GM19238 (cell line): Measurements from ENCODE around the gene RPUSD4.

ENCODE experiments used
- DNase-seq: peaks from one replicate; pipeline ENCODE4 v3.0.0; 2011; ENCODE audit warnings: low spot score; ENCODE audit not compliant: insufficient read length

The RPUSD4 gene

GRCh38 chr11:126182787-126183445 lies 28.5 kb downstream of the RPUSD4 start:
- DNase-seq: no peak

DNA sequence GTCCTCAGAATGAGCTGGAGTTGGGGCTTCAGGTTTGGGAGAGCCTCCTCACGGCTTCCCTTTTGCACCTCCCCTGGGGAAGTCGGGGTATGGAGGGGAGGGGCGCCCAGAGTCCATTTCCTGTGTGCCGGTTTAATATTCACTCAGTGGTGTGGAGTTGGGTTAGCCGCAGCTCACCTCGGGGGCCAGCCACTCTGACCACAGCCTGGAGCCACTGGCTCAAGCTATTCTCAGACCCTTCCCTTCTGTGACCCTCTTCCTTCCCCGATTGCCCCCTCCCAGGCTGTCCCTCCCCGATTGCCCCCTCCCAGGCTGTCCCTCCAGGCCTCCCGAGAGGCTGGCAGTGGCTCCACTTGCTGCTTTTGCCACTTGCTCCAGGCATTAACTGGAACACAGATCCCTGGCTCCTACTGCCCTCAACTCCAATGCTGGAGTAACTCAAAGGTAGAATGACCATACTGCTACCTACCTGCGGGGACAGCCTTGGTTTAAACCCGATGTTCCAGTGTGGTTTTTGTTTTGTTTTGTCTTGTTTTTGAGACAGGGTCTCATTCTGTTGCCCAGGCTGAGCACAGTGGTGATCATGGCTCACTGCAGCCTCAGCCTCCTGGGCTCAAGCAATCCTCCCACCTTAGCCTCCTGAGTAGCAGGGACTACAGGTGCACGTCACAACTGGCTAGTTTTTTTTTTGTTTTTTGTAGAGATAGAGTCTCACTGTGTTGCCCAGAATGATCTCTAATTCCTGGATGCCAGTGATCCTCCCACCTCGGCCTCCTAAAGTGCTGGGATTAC lies 29.3 kb downstream of the RPUSD4 start:
- DNase-seq: no peak

GRCh38 chr11:126176853-126177470 lies 34.5 kb downstream of the RPUSD4 start:
- no peak for DNase-seq

GRCh38 chr11:126175393-126175792 lies 36.1 kb downstream of the RPUSD4 start:
- DNase-seq: no peak

DNA sequence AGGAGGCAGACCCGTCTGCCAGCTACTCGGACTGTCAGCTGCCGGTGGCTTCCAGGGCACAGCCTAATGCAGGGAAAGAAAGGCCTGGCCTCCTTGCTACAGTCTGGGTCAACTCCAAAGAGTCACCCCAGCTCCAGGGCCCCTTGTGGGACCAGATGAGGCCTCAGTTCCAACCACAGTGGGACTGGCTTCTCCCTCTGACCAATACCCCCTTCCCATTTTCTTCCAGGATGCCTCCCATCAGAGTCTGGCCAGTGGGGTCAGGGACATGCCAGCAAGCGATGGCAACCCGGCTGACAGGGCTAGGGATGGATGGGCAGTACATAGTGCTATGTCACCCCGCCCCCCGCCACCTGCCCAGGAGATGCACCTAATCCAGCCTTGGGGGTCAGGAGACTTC lies 36.6 kb downstream of the RPUSD4 start:
- DNase-seq: no peak

DNA sequence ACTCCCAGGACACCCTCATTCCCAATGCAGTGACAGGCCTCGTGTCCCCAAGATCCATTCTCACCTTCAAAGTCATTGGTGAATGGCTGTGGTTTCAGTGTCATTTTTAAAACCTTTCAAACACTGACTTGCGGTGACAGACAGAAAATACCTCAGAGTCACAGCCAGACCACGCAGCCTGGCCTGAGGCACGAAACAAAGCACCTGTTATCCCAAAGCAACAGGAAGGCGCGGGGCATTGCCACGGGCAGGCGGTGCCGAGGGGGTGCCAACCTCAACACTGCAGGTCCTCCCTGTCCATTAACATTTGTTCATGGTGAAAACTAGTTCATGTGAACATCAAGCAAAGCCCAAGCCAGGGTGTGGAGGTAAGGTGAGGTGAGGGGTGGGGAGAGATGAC lies 38.2 kb downstream of the RPUSD4 start:
- DNase-seq: no peak

DNA sequence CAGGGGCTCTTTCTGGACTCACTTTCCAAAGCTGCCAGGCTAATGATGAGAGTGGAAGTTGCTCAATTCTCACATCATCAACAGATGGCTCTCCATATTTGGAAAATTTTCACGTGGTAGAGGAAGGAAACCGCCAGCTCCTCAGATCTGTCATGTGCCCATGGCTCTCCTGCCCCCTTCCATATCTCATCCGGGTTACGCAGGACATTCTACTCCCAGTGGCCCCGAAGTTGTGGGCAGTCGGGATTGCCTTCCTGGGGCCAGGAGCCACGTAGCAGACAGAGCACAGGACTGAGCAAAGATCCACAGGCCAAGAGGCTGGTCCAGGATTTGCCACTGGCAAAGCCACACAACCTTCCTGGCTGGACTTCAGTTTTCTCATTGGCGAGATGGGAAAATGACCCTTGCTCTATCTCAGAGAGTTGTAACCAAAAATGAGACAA lies 38.8 kb downstream of the RPUSD4 start:
- no peak for DNase-seq

- DNase-seq: no peak
These were observed 42.2 kb downstream of the RPUSD4 start for GRCh38 chr11:126169291-126169690.

DNA sequence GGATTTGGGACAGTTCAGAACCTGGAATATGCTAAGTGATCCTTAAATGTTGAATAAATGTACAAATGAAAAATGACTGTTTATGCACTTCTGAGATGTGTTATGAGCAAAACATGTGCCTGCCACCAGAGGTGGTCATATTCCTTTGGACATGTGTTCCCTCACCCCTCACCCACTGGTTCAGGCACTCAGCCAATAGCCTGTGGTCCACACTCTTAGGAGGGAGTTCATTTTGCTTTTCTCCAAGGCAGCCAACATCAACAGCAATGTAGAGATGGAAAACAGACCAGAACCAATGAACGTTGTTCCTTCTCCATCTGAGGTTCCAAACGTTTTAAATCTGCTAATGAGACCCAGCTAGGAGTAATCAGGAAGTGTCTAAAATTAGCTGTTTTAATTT lies 44.0 kb downstream of the RPUSD4 start:
- no peak for DNase-seq

- DNase-seq: no peak
These were observed 45.0 kb downstream of the RPUSD4 start for GRCh38 chr11:126166413-126166812.

GRCh38 chr11:126165757-126166156 lies 45.7 kb downstream of the RPUSD4 start:
- no peak for DNase-seq

DNA sequence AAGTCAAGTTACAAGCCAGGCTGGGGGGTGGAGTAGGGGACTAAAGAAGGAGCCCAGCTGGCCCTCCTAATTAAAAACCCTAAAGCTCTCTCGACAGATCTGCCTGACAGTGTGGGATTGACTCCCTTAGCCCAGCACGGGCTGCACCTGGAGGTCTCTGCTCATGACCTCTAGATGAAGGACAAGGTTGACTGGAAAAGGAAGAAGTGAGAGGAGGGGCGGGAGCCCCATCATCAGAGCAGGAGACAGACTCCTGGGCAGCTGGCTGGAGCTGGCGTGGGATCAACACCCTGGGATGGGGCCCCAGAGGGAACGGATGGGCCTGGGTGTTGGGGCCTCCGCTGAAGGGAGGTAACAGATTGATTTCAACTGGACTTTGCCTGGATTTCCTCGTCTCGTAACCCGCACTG lies 46.1 kb downstream of the RPUSD4 start:
- no peak for DNase-seq

DNA sequence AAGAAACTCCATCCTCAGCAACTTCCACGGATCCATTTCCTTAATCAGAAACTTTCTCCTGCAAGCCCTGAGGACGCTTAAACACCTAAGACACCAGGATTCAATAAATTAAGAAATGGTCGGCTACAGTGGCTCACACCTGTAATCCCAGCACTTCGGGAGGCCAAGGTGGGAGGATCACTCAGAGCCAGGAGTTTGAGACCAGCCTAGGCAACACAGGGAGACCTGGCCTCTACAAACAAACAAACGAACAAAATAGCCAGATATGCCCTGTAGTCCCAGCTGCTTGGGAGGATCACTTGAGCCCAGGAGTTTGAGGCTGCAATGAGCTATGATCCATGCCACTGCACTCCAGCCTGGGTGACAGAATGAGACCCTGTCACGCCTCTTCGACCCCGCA lies 46.7 kb downstream of the RPUSD4 start:
- no peak for DNase-seq

- no peak for DNase-seq
These were observed 47.7 kb downstream of the RPUSD4 start for GRCh38 chr11:126163779-126164178.

- no peak for DNase-seq
These were observed 48.3 kb downstream of the RPUSD4 start for GRCh38 chr11:126163074-126163700.

DNA sequence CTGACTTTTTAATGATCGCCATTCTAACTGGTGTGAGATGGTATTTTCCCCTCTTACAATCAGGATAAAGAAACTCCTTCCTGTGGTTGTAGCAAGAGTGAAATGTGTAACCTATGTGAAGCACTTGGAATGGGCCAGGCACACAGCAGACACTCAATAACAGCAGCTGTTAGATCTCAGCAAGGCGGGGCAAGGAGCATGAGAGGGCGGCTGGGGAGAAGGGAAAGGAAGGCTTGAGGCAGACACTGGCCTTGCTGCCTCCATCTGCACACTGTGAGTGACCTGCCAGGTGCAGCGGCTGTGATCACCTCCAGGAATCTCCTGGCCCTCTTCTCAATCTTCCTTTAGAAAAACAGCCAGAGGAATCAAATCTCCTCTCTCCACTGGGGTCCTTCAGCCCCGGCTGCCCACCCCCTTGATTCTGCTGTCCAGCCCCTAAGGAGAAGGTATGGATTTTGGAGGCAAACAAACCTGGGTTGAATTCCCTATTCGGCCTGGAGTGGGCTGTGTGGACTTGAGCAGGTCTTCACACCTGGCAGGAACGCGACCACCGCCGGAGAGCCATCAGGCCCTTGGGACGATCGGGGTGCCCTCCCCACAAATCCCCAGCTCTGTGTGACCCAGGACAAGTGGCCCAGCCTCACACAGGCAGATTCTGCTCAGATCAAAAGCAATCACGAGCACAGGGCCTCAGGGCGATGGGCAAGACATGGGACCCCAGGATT lies 49.0 kb downstream of the RPUSD4 start:
- DNase-seq: no peak

- DNase-seq: no peak
These were observed 50.4 kb downstream of the RPUSD4 start for GRCh38 chr11:126161023-126161391.

DNA sequence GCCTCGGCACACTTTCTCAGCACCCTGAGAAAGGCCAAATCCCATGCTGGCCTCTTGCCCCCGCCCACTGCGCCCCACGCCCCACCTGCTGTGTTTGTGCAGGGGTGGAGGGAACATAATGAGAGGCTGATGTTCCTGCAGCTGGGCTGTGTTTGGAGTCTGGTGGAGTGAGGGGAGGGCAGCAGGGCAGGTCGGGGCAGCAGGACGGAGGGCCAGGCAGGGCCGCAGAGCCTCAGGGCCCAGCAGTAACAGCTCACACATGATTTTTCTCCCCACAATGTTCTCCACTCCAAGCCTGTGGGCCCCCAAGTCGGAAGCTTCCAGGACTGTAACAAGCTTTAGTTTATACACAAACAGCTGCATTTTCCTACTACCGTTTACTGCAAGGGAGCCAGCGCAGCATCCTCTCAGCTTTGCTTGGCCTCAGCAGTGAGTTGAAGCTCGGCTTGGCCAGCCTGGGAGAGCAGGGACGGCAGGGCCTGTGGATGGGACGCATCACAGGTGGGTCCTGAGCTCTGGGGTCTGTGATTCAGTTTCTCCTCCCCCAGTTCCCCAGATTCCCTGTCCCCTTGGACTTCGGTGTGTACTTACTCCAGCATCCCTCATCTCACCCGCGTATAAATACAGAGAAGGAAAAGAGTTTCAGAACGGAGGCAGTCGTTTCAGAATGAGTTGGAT lies 51.0 kb downstream of the RPUSD4 start:
- DNase-seq: no peak

GRCh38 chr11:126159719-126160344 lies 51.6 kb downstream of the RPUSD4 start:
- no peak for DNase-seq

DNA sequence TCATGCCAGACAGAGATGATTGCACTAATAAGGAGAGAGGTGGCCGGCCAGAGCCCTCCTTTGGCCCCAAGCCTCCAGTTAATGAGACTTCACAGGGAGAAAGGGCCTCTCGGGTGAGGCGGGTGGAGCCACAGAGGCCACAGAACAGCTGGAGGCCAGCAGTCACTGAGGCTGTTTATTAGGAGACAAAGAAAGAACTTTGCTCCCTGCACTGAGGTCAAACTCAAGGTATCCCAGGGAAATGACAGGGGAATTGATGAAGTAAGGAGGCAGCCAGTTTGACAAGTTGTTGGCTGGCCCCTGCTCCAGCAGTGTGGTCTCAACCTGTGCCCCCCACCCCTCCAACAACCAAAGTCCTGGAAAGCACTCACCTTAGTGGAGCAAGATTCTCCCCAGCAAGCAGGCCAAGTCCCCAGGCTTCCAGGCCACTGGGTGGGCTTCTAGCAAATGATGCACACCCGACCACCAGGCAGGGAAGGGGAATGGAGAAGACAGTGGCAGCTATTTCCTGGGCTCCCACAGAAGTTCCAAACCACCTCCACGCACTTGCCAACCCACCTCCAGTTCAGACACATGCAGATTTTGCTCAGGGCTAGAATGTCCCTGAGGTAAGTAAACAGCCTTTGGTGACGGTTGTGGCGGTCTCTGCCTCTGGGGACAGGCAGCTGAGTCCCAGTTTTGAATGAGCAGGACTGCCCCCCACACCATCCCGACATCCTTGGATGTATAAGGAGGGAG lies 53.2 kb downstream of the RPUSD4 start:
- no peak for DNase-seq
